Transverse colon (tissue), 3 donors: ENCODE data around the gene PACSIN2.

ENCODE experiments used
- EP300 ChIP-seq: sonication (generic); formaldehyde crosslinking; IDR thresholded peaks from one replicate; pipeline ENCODE4 v1.6.1; 2017; ENCODE audit warnings: antibody characterized with exemption, low read depth
- POLR2A ChIP-seq: fragments of 450-650 bp; IDR thresholded peaks from one replicate; pipeline ENCODE4 v1.6.1; 2016; ENCODE audit warnings: antibody characterized with exemption, mild to moderate bottlenecking, moderate library complexity
- TF ChIP-seq, protein P1 (sequence below), 5 experiments: fragments of 200-600 bp in 3 of 5; fragments of 450-650 bp in 2 of 5; sonication (generic) in 3 of 5; IDR thresholded peaks; 1 replicate in 2 of 5; 2 replicates in 3 of 5; pipeline ENCODE4 v1.5.1; 2016 to 2017; ENCODE audit warnings: antibody characterized with exemption in 5 of 5, inconsistent platforms in 3 of 5, mild to moderate bottlenecking in 2 of 5, moderate library complexity in 1 of 5

DNA sequence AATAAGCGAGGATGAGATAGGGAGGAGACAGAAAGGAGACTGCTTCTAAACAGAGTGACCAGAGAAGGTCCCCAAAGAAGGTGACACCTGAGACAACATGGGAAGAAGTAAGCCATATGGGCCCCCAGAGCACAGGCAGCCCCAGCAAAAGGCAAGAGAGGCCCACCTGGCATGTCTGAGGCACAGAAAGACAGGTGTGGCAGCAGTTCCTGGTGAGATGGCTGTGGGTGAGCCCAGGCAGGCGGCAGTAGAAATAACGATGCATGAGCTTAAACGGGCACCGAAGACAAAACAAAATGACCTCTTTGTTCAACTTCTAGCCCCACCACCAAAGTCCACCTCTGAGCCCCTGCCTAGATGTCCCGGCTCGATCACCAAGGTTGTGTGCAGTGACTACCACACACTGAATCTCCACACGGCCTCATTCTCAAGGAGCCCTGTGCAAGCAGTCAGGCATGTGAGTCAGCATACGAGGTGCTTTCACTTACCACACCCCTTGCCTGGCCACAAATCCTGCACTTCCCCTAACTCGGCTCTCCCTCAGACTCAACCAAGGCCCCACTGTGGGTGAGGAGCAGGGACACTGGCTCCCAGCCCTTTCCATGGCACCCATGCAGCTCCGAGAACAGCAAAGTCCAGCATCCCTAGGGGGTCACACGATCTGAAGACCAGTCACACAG, 77.6 kb downstream of the PACSIN2 start:
- TF ChIP-seq POLR2A: no peak
- TF ChIP-seq, protein P1, sequence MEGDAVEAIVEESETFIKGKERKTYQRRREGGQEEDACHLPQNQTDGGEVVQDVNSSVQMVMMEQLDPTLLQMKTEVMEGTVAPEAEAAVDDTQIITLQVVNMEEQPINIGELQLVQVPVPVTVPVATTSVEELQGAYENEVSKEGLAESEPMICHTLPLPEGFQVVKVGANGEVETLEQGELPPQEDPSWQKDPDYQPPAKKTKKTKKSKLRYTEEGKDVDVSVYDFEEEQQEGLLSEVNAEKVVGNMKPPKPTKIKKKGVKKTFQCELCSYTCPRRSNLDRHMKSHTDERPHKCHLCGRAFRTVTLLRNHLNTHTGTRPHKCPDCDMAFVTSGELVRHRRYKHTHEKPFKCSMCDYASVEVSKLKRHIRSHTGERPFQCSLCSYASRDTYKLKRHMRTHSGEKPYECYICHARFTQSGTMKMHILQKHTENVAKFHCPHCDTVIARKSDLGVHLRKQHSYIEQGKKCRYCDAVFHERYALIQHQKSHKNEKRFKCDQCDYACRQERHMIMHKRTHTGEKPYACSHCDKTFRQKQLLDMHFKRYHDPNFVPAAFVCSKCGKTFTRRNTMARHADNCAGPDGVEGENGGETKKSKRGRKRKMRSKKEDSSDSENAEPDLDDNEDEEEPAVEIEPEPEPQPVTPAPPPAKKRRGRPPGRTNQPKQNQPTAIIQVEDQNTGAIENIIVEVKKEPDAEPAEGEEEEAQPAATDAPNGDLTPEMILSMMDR (IDR thresholded peaks at IDR 0.05): no peak
- no peak for TF ChIP-seq EP300
